ENCODE data around the gene ART4. TPM values are rescaled to one million over a fixed set of nuclear protein-coding genes. Genes with fewer than 3 reads are reported as not detected.
A peak's percentile ranks its signal among the peaks of the same experiment; 100 is the strongest.

The ART4 gene
- total RNA-seq, 1 experiment from 2014 or later, result 0.57 TPM

DNA sequence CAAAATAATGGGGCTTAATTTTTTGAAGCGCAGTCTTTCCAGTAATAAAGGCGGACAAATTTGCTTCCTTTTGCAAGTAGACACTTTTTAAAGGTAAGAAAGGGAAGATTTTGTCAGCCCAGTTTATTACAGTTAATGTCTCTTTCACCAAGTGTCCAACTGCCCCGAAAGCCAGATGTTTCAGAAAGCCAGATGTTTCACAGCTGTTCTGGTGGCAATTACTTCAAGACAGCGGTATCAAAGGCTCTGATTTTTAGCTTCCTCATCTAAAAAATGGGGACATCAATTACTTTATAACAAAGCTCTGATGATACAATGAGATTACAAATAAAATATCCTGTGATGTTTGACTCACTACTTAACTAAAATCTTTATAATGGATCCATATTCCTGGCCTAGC lies 41.1 kb downstream of the ART4 start:
- H3K27me3 Mint-ChIP-seq (ENCODE audit: insufficient read depth, unreplicated experiment), result no peaks in the 10 kb centered on the region
- TF ChIP-seq, protein P1, sequence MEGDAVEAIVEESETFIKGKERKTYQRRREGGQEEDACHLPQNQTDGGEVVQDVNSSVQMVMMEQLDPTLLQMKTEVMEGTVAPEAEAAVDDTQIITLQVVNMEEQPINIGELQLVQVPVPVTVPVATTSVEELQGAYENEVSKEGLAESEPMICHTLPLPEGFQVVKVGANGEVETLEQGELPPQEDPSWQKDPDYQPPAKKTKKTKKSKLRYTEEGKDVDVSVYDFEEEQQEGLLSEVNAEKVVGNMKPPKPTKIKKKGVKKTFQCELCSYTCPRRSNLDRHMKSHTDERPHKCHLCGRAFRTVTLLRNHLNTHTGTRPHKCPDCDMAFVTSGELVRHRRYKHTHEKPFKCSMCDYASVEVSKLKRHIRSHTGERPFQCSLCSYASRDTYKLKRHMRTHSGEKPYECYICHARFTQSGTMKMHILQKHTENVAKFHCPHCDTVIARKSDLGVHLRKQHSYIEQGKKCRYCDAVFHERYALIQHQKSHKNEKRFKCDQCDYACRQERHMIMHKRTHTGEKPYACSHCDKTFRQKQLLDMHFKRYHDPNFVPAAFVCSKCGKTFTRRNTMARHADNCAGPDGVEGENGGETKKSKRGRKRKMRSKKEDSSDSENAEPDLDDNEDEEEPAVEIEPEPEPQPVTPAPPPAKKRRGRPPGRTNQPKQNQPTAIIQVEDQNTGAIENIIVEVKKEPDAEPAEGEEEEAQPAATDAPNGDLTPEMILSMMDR (IDR thresholded peaks at IDR 0.05; ENCODE audit: insufficient read depth in 1 of 2, low read depth in 1 of 2, low read length in 1 of 2, severe bottlenecking in 1 of 2, unreplicated experiment in 1 of 2), result no peak
- intact Hi-C loops (cut with micrococcal nuclease; ENCODE audit: unreplicated experiment), result loop anchor here (2.0 to 5.0 kb wide), 2 partner anchors 40 to 127 kb away; partner anchors contain the start of gene ART4
- no TSS peak for BruUV-seq (replicated peaks)
- ChIA-PET CTCF (interaction anchor here (1.6 kb wide), 2 partner anchors 32 to 193 kb away, joined by 6 to 16 read pairs; a partner anchor contains a TSS), POLR2A (interaction anchor here (1.4 to 2.6 kb wide), 3 partner anchors 25 to 32 kb away, joined by 7 to 42 read pairs (median 24); a partner anchor contains a TSS)
- H3K4me3 Mint-ChIP-seq (ENCODE audit: unreplicated experiment), result no peak overlapping the region
- Histone ChIP-seq H3K27me3 (replicated peaks; ENCODE audit: control insufficient read depth, insufficient read depth, low read length) (no peaks in the 10 kb centered on the region), H3K9me3 (no peaks in the 10 kb centered on the region), H3K4me1 (peaks cover 12% of the 10 kb centered on the region; the same call in 1 of the 2 replicates), H3K4me3 (ENCODE audit: low read depth, low read length) (peak overlapping the region; percentile 86), H3K36me3 (ENCODE audit: control insufficient read depth, insufficient read depth, low read length) (peaks cover 3% of the 10 kb centered on the region; the same call in 1 of the 2 replicates)
- H3K36me3 Mint-ChIP-seq (ENCODE audit: insufficient read depth, unreplicated experiment), result peaks cover 42% of the 10 kb centered on the region
- no peak for DNase-seq
- no peak overlapping the region for H3K27ac Mint-ChIP-seq (ENCODE audit: unreplicated experiment)
- H3K4me1 Mint-ChIP-seq (ENCODE audit: low read depth, unreplicated experiment), result peaks cover 16% of the 10 kb centered on the region
- H3K9me3 Mint-ChIP-seq (ENCODE audit: unreplicated experiment), result no peaks in the 10 kb centered on the region

DNA sequence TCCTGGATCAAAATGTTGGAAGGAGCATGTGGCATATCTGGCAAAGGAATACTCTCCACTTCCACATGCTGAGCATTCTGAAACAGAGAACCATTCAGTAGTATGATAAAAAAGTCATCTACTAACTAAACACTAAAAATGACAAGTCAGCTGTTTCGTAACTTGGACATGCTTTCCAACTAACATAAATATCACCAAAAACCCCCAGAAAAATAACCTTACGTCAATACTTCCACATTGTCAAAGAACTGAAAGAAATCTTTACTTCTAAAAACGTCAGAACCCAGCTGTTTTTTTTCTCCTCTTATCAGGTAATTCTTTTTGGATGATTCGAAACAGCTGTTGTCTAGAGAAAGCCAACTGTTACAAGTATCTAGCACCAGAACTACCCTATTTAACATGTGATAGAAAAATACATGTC lies 48.3 kb downstream of the ART4 start:
- Mint-ChIP-seq H3K4me1 (ENCODE audit: low read depth, unreplicated experiment) (no peaks in the 10 kb centered on the region), H3K36me3 (ENCODE audit: insufficient read depth, unreplicated experiment) (peaks cover 98% of the 10 kb centered on the region), H3K9me3 (ENCODE audit: unreplicated experiment) (no peaks in the 10 kb centered on the region), H3K27me3 (ENCODE audit: insufficient read depth, unreplicated experiment) (no peaks in the 10 kb centered on the region), H3K4me3 (ENCODE audit: unreplicated experiment) (no peak overlapping the region), H3K27ac (ENCODE audit: unreplicated experiment) (no peak overlapping the region)
- no TSS peak for BruUV-seq (replicated peaks)
- TF ChIP-seq, protein P1 (IDR thresholded peaks at IDR 0.05; ENCODE audit: insufficient read depth in 1 of 2, low read depth in 1 of 2, low read length in 1 of 2, severe bottlenecking in 1 of 2, unreplicated experiment in 1 of 2), result no peak
- no peaks in the 10 kb centered on the region for H3K4me1 ChIP-seq
- H3K4me3 ChIP-seq (ENCODE audit: low read depth, low read length), result no peak overlapping the region
- ChIA-PET POLR2A (no interaction called here), CTCF (no interaction called here)
- peaks cover 3% of the 10 kb centered on the region for H3K36me3 ChIP-seq (ENCODE audit: control insufficient read depth, insufficient read depth, low read length)
- no peaks in the 10 kb centered on the region for H3K27me3 ChIP-seq (replicated peaks; ENCODE audit: control insufficient read depth, insufficient read depth, low read length)
- H3K9me3 ChIP-seq, result no peaks in the 10 kb centered on the region
- DNase-seq, result no peak
- intact Hi-C loops (cut with micrococcal nuclease; ENCODE audit: unreplicated experiment), result no loop called here

DNA sequence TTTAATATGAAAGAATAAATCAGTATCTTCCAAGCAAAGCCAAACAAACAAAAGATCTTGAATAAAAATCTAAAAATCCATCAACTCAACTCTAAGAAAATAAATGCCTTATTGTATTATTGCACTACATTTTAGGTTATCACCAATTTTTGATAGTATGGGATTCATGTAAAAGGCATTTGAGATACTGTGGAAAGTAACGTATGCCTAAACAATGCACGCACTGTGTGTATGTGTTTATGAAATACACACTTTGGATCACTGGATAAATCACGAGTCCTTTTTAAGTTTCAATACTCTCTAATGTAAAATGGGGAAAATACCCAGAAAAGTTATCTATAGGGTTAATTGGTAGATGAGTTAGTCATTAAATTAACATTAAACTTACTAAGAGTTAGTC lies 57.8 kb downstream of the ART4 start:
- H3K4me3 ChIP-seq (ENCODE audit: low read depth, low read length), result no peak overlapping the region
- BruUV-seq (replicated peaks), result no TSS peak
- H3K27me3 Mint-ChIP-seq (ENCODE audit: insufficient read depth, unreplicated experiment), result no peaks in the 10 kb centered on the region
- CTCF ChIA-PET, result no interaction called here
- POLR2A ChIA-PET, result no interaction called here
- no peak for DNase-seq
- intact Hi-C loops (cut with micrococcal nuclease; ENCODE audit: unreplicated experiment), result no loop called here
- H3K4me1 Mint-ChIP-seq (ENCODE audit: low read depth, unreplicated experiment), result no peaks in the 10 kb centered on the region
- TF ChIP-seq, protein P1 (IDR thresholded peaks at IDR 0.05; ENCODE audit: insufficient read depth in 1 of 2, low read depth in 1 of 2, low read length in 1 of 2, severe bottlenecking in 1 of 2, unreplicated experiment in 1 of 2), result no peak
- no peak overlapping the region for H3K27ac Mint-ChIP-seq (ENCODE audit: unreplicated experiment)
- H3K27me3 ChIP-seq (replicated peaks; ENCODE audit: control insufficient read depth, insufficient read depth, low read length), result no peaks in the 10 kb centered on the region
- H3K4me3 Mint-ChIP-seq (ENCODE audit: unreplicated experiment), result no peak overlapping the region
- no peaks in the 10 kb centered on the region for H3K9me3 ChIP-seq
- no peaks in the 10 kb centered on the region for H3K36me3 ChIP-seq (ENCODE audit: control insufficient read depth, insufficient read depth, low read length)
- H3K9me3 Mint-ChIP-seq (ENCODE audit: unreplicated experiment), result no peaks in the 10 kb centered on the region
- H3K4me1 ChIP-seq, result no peaks in the 10 kb centered on the region
- peaks cover 65% of the 10 kb centered on the region for H3K36me3 Mint-ChIP-seq (ENCODE audit: insufficient read depth, unreplicated experiment)

All from Caco-2 (cell line).